GM19023 (cell line): ENCODE measurements around the gene TOR2A.
A peak's percentile ranks its signal among the peaks of the same experiment; 100 is the strongest.

Experiments used
- ATAC-seq: cut with Tn5 transposase; IDR thresholded peaks from one replicate; pipeline ENCODE4 v1.9.1; 2021; ENCODE audit warnings: mild to moderate bottlenecking, moderate library complexity; ENCODE audit not compliant: unreplicated experiment

Gene TOR2A

GRCh38 chr9:127721391-127721821 is 13.7 kb downstream of the TOR2A start:
- no peak for ATAC-seq

- no peak for ATAC-seq
Measured at GRCh38 chr9:127720865-127721227, 14.2 kb downstream of the TOR2A start.

GRCh38 chr9:127720031-127720864 is 14.8 kb downstream of the TOR2A start:
- no peak for ATAC-seq

GRCh38 chr9:127717766-127718165 is 17.3 kb downstream of the TOR2A start:
- ATAC-seq = no peak

GRCh38 chr9:127716412-127716811 is 18.7 kb downstream of the TOR2A start:
- no peak for ATAC-seq

GRCh38 chr9:127715470-127716337 is 19.4 kb downstream of the TOR2A start, which contains the start of the genes PTRH1 and TTC16:
TSS of gene PTRH1 (minus strand) at chr9:127715663. CDS start at chr9:127715639, 24 bp downstream.
TSS of gene TTC16 (plus strand) at chr9:127716079. CDS start at chr9:127716146, 67 bp downstream.
- peak; percentile 93 for ATAC-seq

- peak; percentile 1 for ATAC-seq
Measured at GRCh38 chr9:127714951-127715469, 20.1 kb downstream of the TOR2A start.

- ATAC-seq = no peak
Measured at GRCh38 chr9:127714020-127714750, 20.9 kb downstream of the TOR2A start.

GRCh38 chr9:127712867-127713266 is 22.2 kb downstream of the TOR2A start:
- ATAC-seq = no peak

- no peak for ATAC-seq
Measured at GRCh38 chr9:127712371-127712770, 22.7 kb downstream of the TOR2A start.

GRCh38 chr9:127711831-127712274 is 23.2 kb downstream of the TOR2A start:
- no peak for ATAC-seq

- ATAC-seq = no peak
Measured at GRCh38 chr9:127711226-127711701, 23.8 kb downstream of the TOR2A start.

- ATAC-seq = no peak
Measured at GRCh38 chr9:127710204-127710783, 24.8 kb downstream of the TOR2A start.

GRCh38 chr9:127708952-127709587 is 26.0 kb downstream of the TOR2A start:
- no peak for ATAC-seq

GRCh38 chr9:127707766-127708165 is 27.3 kb downstream of the TOR2A start:
- ATAC-seq = no peak

- no peak for ATAC-seq
Measured at GRCh38 chr9:127706836-127707241, 28.3 kb downstream of the TOR2A start, which contains the start of gene CFAP157. TSS of gene CFAP157 (plus strand) at chr9:127706988. CDS start at chr9:127707032, 44 bp downstream.

- no peak for ATAC-seq
Measured at GRCh38 chr9:127705577-127706379, 29.3 kb downstream of the TOR2A start.

- ATAC-seq = no peak
Measured at GRCh38 chr9:127703289-127703946, 31.7 kb downstream of the TOR2A start.
